ENCODE results near the gene PSKH1. TPM values are rescaled to one million over a fixed set of nuclear protein-coding genes. Genes with fewer than 3 reads are reported as not detected.

PSKH1 gene
- total and polyA plus RNA-seq, 9 of the 15 experiments (the other 6 are each of a cell fraction or from before 2014, with no cell fraction given) = 0.96 to 20.9 (median 9.4) TPM

DNA sequence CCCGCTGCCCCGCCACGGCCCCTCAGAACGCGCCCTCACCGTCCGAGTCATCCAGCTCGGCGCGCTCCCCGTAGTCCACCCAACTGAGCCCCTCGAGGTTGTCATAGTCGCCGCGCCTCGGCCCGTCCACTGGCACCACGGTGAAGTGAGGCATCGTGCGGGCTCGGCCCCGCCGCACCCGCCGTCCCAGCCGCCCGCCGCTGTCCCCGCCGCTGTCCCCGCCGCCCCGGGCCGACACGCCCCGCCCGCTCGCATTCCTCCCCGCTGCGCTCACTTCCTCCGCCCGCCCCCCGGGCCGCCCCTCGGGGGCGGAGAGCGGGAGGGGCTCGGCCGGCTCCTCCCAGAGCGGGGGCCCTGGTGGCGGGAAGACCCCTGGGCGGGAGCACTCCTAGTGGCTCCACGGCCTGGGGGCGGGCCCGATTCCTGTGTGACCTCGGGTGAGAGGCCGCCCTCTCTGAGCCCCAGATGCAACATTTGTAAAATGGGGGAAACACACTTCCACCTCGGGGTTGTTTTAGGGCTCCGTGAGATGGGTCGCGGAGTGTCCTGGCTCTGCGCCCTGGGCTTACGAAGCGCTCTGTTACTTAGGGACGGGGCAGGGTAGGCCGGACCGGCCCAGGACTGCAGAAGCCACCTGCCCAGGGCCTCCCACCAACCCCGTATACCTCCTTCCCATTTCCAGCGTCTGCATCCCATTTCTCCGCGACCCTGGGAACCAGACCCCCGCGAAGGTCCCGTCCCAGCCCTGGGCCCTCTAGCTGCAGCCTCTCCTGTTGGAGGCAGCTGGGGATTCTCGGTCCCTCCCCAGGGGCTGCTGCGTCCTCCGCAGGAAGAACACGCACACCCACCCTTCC is 75.6 kb downstream of the PSKH1 start, which contains the start of gene SLC12A4 (continued):
- TF ChIP-seq, protein P1, sequence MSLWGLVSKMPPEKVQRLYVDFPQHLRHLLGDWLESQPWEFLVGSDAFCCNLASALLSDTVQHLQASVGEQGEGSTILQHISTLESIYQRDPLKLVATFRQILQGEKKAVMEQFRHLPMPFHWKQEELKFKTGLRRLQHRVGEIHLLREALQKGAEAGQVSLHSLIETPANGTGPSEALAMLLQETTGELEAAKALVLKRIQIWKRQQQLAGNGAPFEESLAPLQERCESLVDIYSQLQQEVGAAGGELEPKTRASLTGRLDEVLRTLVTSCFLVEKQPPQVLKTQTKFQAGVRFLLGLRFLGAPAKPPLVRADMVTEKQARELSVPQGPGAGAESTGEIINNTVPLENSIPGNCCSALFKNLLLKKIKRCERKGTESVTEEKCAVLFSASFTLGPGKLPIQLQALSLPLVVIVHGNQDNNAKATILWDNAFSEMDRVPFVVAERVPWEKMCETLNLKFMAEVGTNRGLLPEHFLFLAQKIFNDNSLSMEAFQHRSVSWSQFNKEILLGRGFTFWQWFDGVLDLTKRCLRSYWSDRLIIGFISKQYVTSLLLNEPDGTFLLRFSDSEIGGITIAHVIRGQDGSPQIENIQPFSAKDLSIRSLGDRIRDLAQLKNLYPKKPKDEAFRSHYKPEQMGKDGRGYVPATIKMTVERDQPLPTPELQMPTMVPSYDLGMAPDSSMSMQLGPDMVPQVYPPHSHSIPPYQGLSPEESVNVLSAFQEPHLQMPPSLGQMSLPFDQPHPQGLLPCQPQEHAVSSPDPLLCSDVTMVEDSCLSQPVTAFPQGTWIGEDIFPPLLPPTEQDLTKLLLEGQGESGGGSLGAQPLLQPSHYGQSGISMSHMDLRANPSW (CRISPR knock-in tag; IDR thresholded peaks at IDR 0.05) = no peak
- TF ChIP-seq, protein P2, sequence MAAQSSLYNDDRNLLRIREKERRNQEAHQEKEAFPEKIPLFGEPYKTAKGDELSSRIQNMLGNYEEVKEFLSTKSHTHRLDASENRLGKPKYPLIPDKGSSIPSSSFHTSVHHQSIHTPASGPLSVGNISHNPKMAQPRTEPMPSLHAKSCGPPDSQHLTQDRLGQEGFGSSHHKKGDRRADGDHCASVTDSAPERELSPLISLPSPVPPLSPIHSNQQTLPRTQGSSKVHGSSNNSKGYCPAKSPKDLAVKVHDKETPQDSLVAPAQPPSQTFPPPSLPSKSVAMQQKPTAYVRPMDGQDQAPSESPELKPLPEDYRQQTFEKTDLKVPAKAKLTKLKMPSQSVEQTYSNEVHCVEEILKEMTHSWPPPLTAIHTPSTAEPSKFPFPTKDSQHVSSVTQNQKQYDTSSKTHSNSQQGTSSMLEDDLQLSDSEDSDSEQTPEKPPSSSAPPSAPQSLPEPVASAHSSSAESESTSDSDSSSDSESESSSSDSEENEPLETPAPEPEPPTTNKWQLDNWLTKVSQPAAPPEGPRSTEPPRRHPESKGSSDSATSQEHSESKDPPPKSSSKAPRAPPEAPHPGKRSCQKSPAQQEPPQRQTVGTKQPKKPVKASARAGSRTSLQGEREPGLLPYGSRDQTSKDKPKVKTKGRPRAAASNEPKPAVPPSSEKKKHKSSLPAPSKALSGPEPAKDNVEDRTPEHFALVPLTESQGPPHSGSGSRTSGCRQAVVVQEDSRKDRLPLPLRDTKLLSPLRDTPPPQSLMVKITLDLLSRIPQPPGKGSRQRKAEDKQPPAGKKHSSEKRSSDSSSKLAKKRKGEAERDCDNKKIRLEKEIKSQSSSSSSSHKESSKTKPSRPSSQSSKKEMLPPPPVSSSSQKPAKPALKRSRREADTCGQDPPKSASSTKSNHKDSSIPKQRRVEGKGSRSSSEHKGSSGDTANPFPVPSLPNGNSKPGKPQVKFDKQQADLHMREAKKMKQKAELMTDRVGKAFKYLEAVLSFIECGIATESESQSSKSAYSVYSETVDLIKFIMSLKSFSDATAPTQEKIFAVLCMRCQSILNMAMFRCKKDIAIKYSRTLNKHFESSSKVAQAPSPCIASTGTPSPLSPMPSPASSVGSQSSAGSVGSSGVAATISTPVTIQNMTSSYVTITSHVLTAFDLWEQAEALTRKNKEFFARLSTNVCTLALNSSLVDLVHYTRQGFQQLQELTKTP (IDR thresholded peaks at IDR 0.05; ENCODE audit: low read depth in 1 of 2, partially characterized antibody in 2 of 2) = no peak
- TF ChIP-seq TEAD1 (CRISPR knock-in tag; IDR thresholded peaks at IDR 0.05) (peak; percentile 67 to 97), BHLHE40 (IDR thresholded peaks at IDR 0.05; ENCODE audit: low read length) (no peak), ZNF41 (CRISPR knock-in tag; conservative IDR thresholded peaks at IDR 0.05) (no peak), TEAD4 (IDR thresholded peaks at IDR 0.05; ENCODE audit: low read length) (peak; percentile 49; the same call in 1 of the 2 replicates), TEAD4 (CRISPR knock-in tag; IDR thresholded peaks at IDR 0.05; ENCODE audit: borderline replicate concordance) (no peak), MTA3 (IDR thresholded peaks at IDR 0.05; ENCODE audit: borderline replicate concordance) (peak; percentile 66; the same call in 1 of the 2 replicates), SPI1 (IDR thresholded peaks at IDR 0.05; ENCODE audit: borderline replicate concordance, low read depth, low read length) (peak; percentile 72), MYC (IDR thresholded peaks at IDR 0.05; ENCODE audit: low read depth, low read length) (peak; percentile 48), MYC (CRISPR knock-in tag; IDR thresholded peaks at IDR 0.05; ENCODE audit: borderline replicate concordance, low read depth) (no peak), HDAC2 (IDR thresholded peaks at IDR 0.05) (peak; percentile 95), CAMTA2 (CRISPR knock-in tag; conservative IDR thresholded peaks at IDR 0.05) (no peak), RBBP5 (IDR thresholded peaks at IDR 0.05; ENCODE audit: borderline replicate concordance, insufficient read depth, low read length, poor library complexity, severe bottlenecking) (peak; percentile 66), CHD1 (IDR thresholded peaks at IDR 0.05; ENCODE audit: low read length) (peak; percentile 90), RCOR1 (IDR thresholded peaks at IDR 0.05; ENCODE audit: borderline replicate concordance in 1 of 2, low read depth in 2 of 2, low read length in 2 of 2) (peak; percentile 44 to 84; a peak in 3 of 4 replicates), MTA1 (IDR thresholded peaks at IDR 0.05; ENCODE audit: borderline replicate concordance) (no peak; the same call in none of the 2 replicates)
- TF ChIP-seq, protein P3, sequence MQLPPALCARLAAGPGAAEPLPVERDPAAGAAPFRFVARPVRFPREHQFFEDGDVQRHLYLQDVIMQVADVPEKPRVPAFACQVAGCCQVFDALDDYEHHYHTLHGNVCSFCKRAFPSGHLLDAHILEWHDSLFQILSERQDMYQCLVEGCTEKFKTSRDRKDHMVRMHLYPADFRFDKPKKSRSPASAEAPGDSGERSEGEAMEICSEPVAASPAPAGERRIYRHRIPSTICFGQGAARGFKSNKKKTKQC (CRISPR knock-in tag; IDR thresholded peaks at IDR 0.05) = peak; percentile 71; the same call in 1 of the 2 replicates
- TF ChIP-seq, protein P4, sequence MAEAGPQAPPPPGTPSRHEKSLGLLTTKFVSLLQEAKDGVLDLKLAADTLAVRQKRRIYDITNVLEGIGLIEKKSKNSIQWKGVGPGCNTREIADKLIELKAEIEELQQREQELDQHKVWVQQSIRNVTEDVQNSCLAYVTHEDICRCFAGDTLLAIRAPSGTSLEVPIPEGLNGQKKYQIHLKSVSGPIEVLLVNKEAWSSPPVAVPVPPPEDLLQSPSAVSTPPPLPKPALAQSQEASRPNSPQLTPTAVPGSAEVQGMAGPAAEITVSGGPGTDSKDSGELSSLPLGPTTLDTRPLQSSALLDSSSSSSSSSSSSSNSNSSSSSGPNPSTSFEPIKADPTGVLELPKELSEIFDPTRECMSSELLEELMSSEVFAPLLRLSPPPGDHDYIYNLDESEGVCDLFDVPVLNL (CRISPR knock-in tag; IDR thresholded peaks at IDR 0.05; ENCODE audit: low read depth) = 0 out of 2 replicates have a peak, but pooled peaks have one; percentile 24
